Esophagus (tissue), 2 donors: ENCODE data around the gene SSR1. TPM values are rescaled to one million over a fixed set of nuclear protein-coding genes. Genes with fewer than 3 reads are reported as not detected.
"Not testable (repeated sequence)": the region's sequence is repeated elsewhere in the genome, so short reads cannot be mapped to it uniquely, and the experiment has no call there.

Experiments used
- H3K27ac ChIP-seq, 2 donors: one replicate each; pipeline ENCODE4 v1.5.1; 2013; ENCODE audit warnings: low read depth in 2 of 2, mild to moderate bottlenecking in 2 of 2, inconsistent platforms in 1 of 2, low read length in 1 of 2, moderate library complexity in 1 of 2
- H3K27me3 ChIP-seq, 2 donors: one replicate each; pipeline ENCODE4 v1.6.1; 2013; ENCODE audit warnings: low read length in 2 of 2, control low read depth in 1 of 2, mild to moderate bottlenecking in 1 of 2; ENCODE audit not compliant: insufficient read depth in 2 of 2, control insufficient read depth in 1 of 2
- H3K36me3 ChIP-seq, 2 donors: one replicate each; pipeline ENCODE4 v1.6.1; 2013; ENCODE audit warnings: low read length in 1 of 2; ENCODE audit not compliant: control insufficient read depth in 2 of 2, insufficient read depth in 2 of 2
- H3K4me1 ChIP-seq, 2 donors: one replicate each; pipeline ENCODE4 v1.6.1; 2013; ENCODE audit warnings: low read length in 1 of 2; ENCODE audit not compliant: control insufficient read depth in 2 of 2, insufficient read depth in 2 of 2
- H3K4me3 ChIP-seq, 2 donors: one replicate each; pipeline ENCODE4 v1.5.1; 2013; ENCODE audit warnings: low read length in 2 of 2, mild to moderate bottlenecking in 2 of 2, low read depth in 1 of 2, moderate library complexity in 1 of 2
- H3K9me3 ChIP-seq, 2 donors: one replicate each; pipeline ENCODE4 v1.6.1; 2013; ENCODE audit warnings: mild to moderate bottlenecking in 2 of 2, low read depth in 1 of 2, low read length in 1 of 2, moderate library complexity in 1 of 2; ENCODE audit not compliant: control insufficient read depth in 2 of 2, insufficient read depth in 1 of 2
- WGBS, 2 donors: extraction: QIAGEN DNeasy Blood & Tissue Kit; methylation state at CpG; one replicate each; pipeline ENCODE4 v1.1.7; 2013; 5-methylcytosine and 5-hydroxymethylcytosine counted together
- polyA plus RNA-seq, 2 donors: library from polyadenylated mRNA; stranded (reverse); fragments of 200-250 nt; gene quantifications; one replicate each; pipeline ENCODE4 v1.2.3, GENCODE V29; 2013
- donor health status: healthy with polysubstance abuse.
- donor health status: Bipolar disorder and iron deficiency.

Gene SSR1
- polyA plus RNA-seq, 2 donors, result 14.4 to 47.4 TPM

GRCh38 chr6:7269816-7270215 lies 43.2 kb downstream of the SSR1 start:
- H3K27ac ChIP-seq, result no peak overlapping the region
- peaks cover 0 to 3% of the 10 kb centered on the region in 2 donors for H3K9me3 ChIP-seq
- peaks cover 5 to 11% of the 10 kb centered on the region in 2 donors for H3K4me1 ChIP-seq
- no peak overlapping the region for H3K4me3 ChIP-seq
- no peaks in the 10 kb centered on the region for H3K36me3 ChIP-seq
- WGBS, 2 donors, result 82 to 86% methylated on average over 5 of the region's 5 CpGs
- no peaks in the 10 kb centered on the region for H3K27me3 ChIP-seq

- H3K27me3 ChIP-seq, result no peaks in the 10 kb centered on the region
- H3K36me3 ChIP-seq, result no peaks in the 10 kb centered on the region
- H3K4me3 ChIP-seq, result no peak overlapping the region
- WGBS, 2 donors, result 86 to 93% methylated on average over 23 of the region's 23 CpGs
- H3K27ac ChIP-seq, result no peak overlapping the region
- H3K4me1 ChIP-seq, result peaks cover 5 to 11% of the 10 kb centered on the region in 2 donors
- H3K9me3 ChIP-seq, result peaks cover 0 to 3% of the 10 kb centered on the region in 2 donors
Observed at GRCh38 chr6:7268816-7269555, 44.0 kb downstream of the SSR1 start.

- Histone ChIP-seq H3K36me3 (no peaks in the 10 kb centered on the region), H3K27me3 (no peaks in the 10 kb centered on the region), H3K27ac (peak overlapping the region; percentile 63 to 83), H3K4me3 (no peak overlapping the region), H3K9me3 (peaks cover 0 to 3% of the 10 kb centered on the region in 2 donors), H3K4me1 (peaks cover 5 to 11% of the 10 kb centered on the region in 2 donors)
- WGBS, 2 donors, result 86 to 90% methylated on average over 20 of the region's 20 CpGs
Observed at GRCh38 chr6:7268362-7268761, 44.6 kb downstream of the SSR1 start.

- H3K9me3 ChIP-seq, result peaks cover 0 to 3% of the 10 kb centered on the region in 2 donors
- peak overlapping the region; percentile 63 to 83 for H3K27ac ChIP-seq
- no peak overlapping the region for H3K4me3 ChIP-seq
- H3K27me3 ChIP-seq, result no peaks in the 10 kb centered on the region
- WGBS, 2 donors, result 37 to 49% methylated on average over 13 of the region's 13 CpGs
- H3K4me1 ChIP-seq, result peaks cover 5 to 11% of the 10 kb centered on the region in 2 donors
- no peaks in the 10 kb centered on the region for H3K36me3 ChIP-seq
Observed at GRCh38 chr6:7267466-7268091, 45.4 kb downstream of the SSR1 start.

- Histone ChIP-seq H3K27me3 (no peaks in the 10 kb centered on the region), H3K4me3 (no peak overlapping the region), H3K4me1 (peaks cover 5 to 12% of the 10 kb centered on the region in 2 donors), H3K9me3 (peaks cover 0 to 3% of the 10 kb centered on the region in 2 donors), H3K27ac (peak overlapping the region in 1 of 2 donors; percentile 83), H3K36me3 (no peaks in the 10 kb centered on the region)
- 73 to 82% methylated on average over 8 of the region's 8 CpGs for WGBS, 2 donors
Observed at GRCh38 chr6:7267071-7267465, 45.9 kb downstream of the SSR1 start.

GRCh38 chr6:7265385-7265726 lies 47.6 kb downstream of the SSR1 start:
- H3K4me3 ChIP-seq, H3K27ac ChIP-seq, H3K9me3 ChIP-seq, H3K36me3 ChIP-seq, H3K27me3 ChIP-seq: not testable (repeated sequence)
- H3K4me1 ChIP-seq, result peaks cover 5 to 24% of the 10 kb centered on the region in 2 donors
- 95 to 97% methylated on average over 7 of the region's 7 CpGs for WGBS, 2 donors

GRCh38 chr6:7264686-7265384 lies 48.2 kb downstream of the SSR1 start:
- Histone ChIP-seq H3K36me3 (no peaks in the 10 kb centered on the region), H3K4me1 (peaks cover 5 to 24% of the 10 kb centered on the region in 2 donors), H3K27ac (no peak overlapping the region), H3K27me3 (no peaks in the 10 kb centered on the region), H3K4me3 (no peak overlapping the region), H3K9me3 (peaks cover 0 to 3% of the 10 kb centered on the region in 2 donors)
- 87 to 92% methylated on average over 17 of the region's 17 CpGs for WGBS, 2 donors

- H3K27ac ChIP-seq, result no peak overlapping the region
- peaks cover 5 to 24% of the 10 kb centered on the region in 2 donors for H3K4me1 ChIP-seq
- 93 to 94% methylated on average over 15 of the region's 15 CpGs for WGBS, 2 donors
- no peak overlapping the region for H3K4me3 ChIP-seq
- H3K9me3 ChIP-seq, result peaks cover 0 to 3% of the 10 kb centered on the region in 2 donors
- no peaks in the 10 kb centered on the region for H3K36me3 ChIP-seq
- no peaks in the 10 kb centered on the region for H3K27me3 ChIP-seq
Observed at GRCh38 chr6:7264041-7264440, 49.0 kb downstream of the SSR1 start.

GRCh38 chr6:7263519-7263805 lies 49.5 kb downstream of the SSR1 start:
- 91 to 96% methylated on average over 9 of the region's 9 CpGs for WGBS, 2 donors
- not testable (repeated sequence) for H3K27me3 ChIP-seq, H3K9me3 ChIP-seq, H3K27ac ChIP-seq, H3K4me3 ChIP-seq, H3K36me3 ChIP-seq
- peaks cover 5 to 22% of the 10 kb centered on the region in 2 donors for H3K4me1 ChIP-seq
